ENCODE results near the gene ZC3H15.
"Not testable (repeated sequence)": the region's sequence is repeated elsewhere in the genome, so short reads cannot be mapped to it uniquely, and the experiment has no call there.

The ZC3H15 gene

GRCh38 chr2:186493564-186494085 is 7.6 kb downstream of the ZC3H15 start:
- no peak for DNase-seq (ENCODE audit: low read depth)

GRCh38 chr2:186496401-186496800 is 10.3 kb downstream of the ZC3H15 start:
- DNase-seq (ENCODE audit: low read depth) = no peak

- no peak for DNase-seq (ENCODE audit: low read depth)
Observed at GRCh38 chr2:186497928-186498327, 11.9 kb downstream of the ZC3H15 start.

- DNase-seq (ENCODE audit: low read depth) = no peak
Observed at GRCh38 chr2:186498834-186499233, 12.8 kb downstream of the ZC3H15 start.

GRCh38 chr2:186503827-186504606 is 18.0 kb downstream of the ZC3H15 start:
- DNase-seq (ENCODE audit: low read depth) = peak; percentile 67

GRCh38 chr2:186508263-186508662 is 22.2 kb downstream of the ZC3H15 start:
- DNase-seq (ENCODE audit: low read depth) = no peak

GRCh38 chr2:186515376-186515775 is 29.3 kb downstream of the ZC3H15 start:
- no peak for DNase-seq (ENCODE audit: low read depth)

GRCh38 chr2:186516396-186516795 is 30.3 kb downstream of the ZC3H15 start:
- DNase-seq (ENCODE audit: low read depth) = no peak

- no peak for DNase-seq (ENCODE audit: low read depth)
Observed at GRCh38 chr2:186517090-186517489, 31.0 kb downstream of the ZC3H15 start.

- DNase-seq (ENCODE audit: low read depth) = no peak
Observed at GRCh38 chr2:186518291-186518690, 32.2 kb downstream of the ZC3H15 start.

GRCh38 chr2:186518945-186519344 is 32.9 kb downstream of the ZC3H15 start:
- DNase-seq (ENCODE audit: low read depth) = no peak

- not testable (repeated sequence) for DNase-seq (ENCODE audit: low read depth)
Observed at GRCh38 chr2:186521570-186522153, 35.6 kb downstream of the ZC3H15 start.

- DNase-seq (ENCODE audit: low read depth) = no peak
Observed at GRCh38 chr2:186522450-186522849, 36.4 kb downstream of the ZC3H15 start.

GRCh38 chr2:186523791-186524190 is 37.7 kb downstream of the ZC3H15 start:
- DNase-seq (ENCODE audit: low read depth) = no peak

- DNase-seq (ENCODE audit: low read depth) = no peak
Observed at GRCh38 chr2:186526281-186526680, 40.2 kb downstream of the ZC3H15 start.

GRCh38 chr2:186530314-186530713 is 44.3 kb downstream of the ZC3H15 start:
- DNase-seq (ENCODE audit: low read depth) = no peak

- DNase-seq (ENCODE audit: low read depth) = no peak
Observed at GRCh38 chr2:186531257-186531775, 45.3 kb downstream of the ZC3H15 start.

- no peak for DNase-seq (ENCODE audit: low read depth)
Observed at GRCh38 chr2:186532891-186533290, 46.8 kb downstream of the ZC3H15 start.

GRCh38 chr2:186533717-186534116 is 47.7 kb downstream of the ZC3H15 start:
- DNase-seq (ENCODE audit: low read depth) = no peak

GRCh38 chr2:186534406-186534805 is 48.3 kb downstream of the ZC3H15 start:
- DNase-seq (ENCODE audit: low read depth) = no peak

- DNase-seq (ENCODE audit: low read depth) = no peak
Observed at GRCh38 chr2:186535861-186536260, 49.8 kb downstream of the ZC3H15 start.

- DNase-seq (ENCODE audit: low read depth) = no peak
Observed at GRCh38 chr2:186537019-186537418, 51.0 kb downstream of the ZC3H15 start.

- DNase-seq (ENCODE audit: low read depth) = no peak
Observed at GRCh38 chr2:186540941-186541340, 54.9 kb downstream of the ZC3H15 start.

All from ELR (cell line).